Measurements from ENCODE around the gene SLC6A3.

DNA sequence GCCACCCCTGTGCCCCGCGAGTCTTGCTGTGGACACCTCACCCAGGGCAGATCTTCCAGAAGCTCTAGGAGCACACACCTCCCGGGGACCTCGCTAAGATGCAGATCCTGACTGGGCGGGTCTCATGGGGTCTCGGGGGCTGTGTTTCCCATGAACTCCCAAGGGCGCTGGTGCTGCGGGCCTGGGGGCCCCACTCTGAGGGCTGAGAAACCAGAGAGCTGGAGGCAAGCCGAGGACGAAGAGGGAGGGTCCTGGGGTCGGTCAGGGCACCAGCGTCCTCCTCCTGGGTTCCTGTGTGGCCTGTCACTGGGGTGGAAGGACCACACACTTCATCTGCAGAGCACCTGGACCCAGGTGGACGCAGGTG, 30.2 kb downstream of the SLC6A3 start:
- TF ChIP-seq, protein P1, sequence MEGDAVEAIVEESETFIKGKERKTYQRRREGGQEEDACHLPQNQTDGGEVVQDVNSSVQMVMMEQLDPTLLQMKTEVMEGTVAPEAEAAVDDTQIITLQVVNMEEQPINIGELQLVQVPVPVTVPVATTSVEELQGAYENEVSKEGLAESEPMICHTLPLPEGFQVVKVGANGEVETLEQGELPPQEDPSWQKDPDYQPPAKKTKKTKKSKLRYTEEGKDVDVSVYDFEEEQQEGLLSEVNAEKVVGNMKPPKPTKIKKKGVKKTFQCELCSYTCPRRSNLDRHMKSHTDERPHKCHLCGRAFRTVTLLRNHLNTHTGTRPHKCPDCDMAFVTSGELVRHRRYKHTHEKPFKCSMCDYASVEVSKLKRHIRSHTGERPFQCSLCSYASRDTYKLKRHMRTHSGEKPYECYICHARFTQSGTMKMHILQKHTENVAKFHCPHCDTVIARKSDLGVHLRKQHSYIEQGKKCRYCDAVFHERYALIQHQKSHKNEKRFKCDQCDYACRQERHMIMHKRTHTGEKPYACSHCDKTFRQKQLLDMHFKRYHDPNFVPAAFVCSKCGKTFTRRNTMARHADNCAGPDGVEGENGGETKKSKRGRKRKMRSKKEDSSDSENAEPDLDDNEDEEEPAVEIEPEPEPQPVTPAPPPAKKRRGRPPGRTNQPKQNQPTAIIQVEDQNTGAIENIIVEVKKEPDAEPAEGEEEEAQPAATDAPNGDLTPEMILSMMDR (IDR thresholded peaks at IDR 0.05): no peak
- TF ChIP-seq POLR2A (IDR thresholded peaks at IDR 0.05): no peak

Measured in testis (tissue), 2 donors.